IMR-90 (cell line): ENCODE data around the gene NEUROG1. TPM values are rescaled to one million over a fixed set of nuclear protein-coding genes. Genes with fewer than 3 reads are reported as not detected.
A peak's percentile ranks its signal among the peaks of the same experiment; 100 is the strongest.

Experiments
- ATAC-seq: fragments of 200-7000 bp; cut with Tn5 transposase; 2 replicates; pipeline ENCODE4 v1.9.1; 2020; ENCODE audit warnings: low read depth, mild to moderate bottlenecking, moderate library complexity
- BruUV-seq: library from RNA; stranded (reverse); fragments of 400-500 nt; replicated peaks from 2 replicates; lab custom pipeline; 2021; lab: Mats Ljungman, UMichigan
- CTCF ChIA-PET: fragments of 300-600 bp; formaldehyde crosslinking; extraction: SDS; loops from one replicate; lab custom pipeline; 2021; ENCODE audit warnings: antibody characterized with exemption; lab: Yijun Ruan, JAX
- POLR2A ChIA-PET: fragments of 300-600 bp; sonication (Branson Sonifier 250); formaldehyde crosslinking; loops from one replicate; lab custom pipeline; 2022; ENCODE audit warnings: antibody characterized with exemption; ENCODE audit not compliant: unreplicated experiment; lab: Charles Lee
- DNase-seq: peaks from one replicate; pipeline ENCODE4 v3.0.0; 2013
- H2AFZ ChIP-seq: replicated peaks from 2 replicates; pipeline ENCODE3; 2013; ENCODE audit warnings: low read length, mild to moderate bottlenecking; ENCODE audit not compliant: poor library complexity
- H2AK5ac ChIP-seq: 2 replicates; pipeline ENCODE4 v1.6.1; 2013; ENCODE audit warnings: low read depth, low read length, inconsistent platforms
- H2AK9ac ChIP-seq: replicated peaks from 2 replicates; pipeline ENCODE3; 2013; ENCODE audit warnings: mild to moderate bottlenecking, low read depth, low read length, moderate library complexity; ENCODE audit not compliant: poor library complexity
- H2BK120ac ChIP-seq: 2 replicates; pipeline ENCODE4 v1.6.1; 2013; ENCODE audit warnings: low read depth, low read length, inconsistent platforms
- H2BK15ac ChIP-seq: 3 replicates; pipeline ENCODE4 v1.6.1; 2013; ENCODE audit warnings: low read depth, low read length, inconsistent platforms
- H2BK20ac ChIP-seq: 2 replicates; pipeline ENCODE4 v1.6.1; 2013; ENCODE audit warnings: low read depth, mild to moderate bottlenecking, inconsistent platforms, low read length, moderate library complexity
- H2BK5ac ChIP-seq: 2 replicates; pipeline ENCODE4 v1.6.1; 2013; ENCODE audit warnings: mild to moderate bottlenecking, low read depth, low read length, inconsistent platforms; ENCODE audit not compliant: poor library complexity, severe bottlenecking
- H3K14ac ChIP-seq: replicated peaks from 2 replicates; pipeline ENCODE4 v1.6.1; 2013; ENCODE audit warnings: low read depth, low read length, inconsistent platforms
- H3K18ac ChIP-seq: 2 replicates; pipeline ENCODE4 v1.6.1; 2013; ENCODE audit warnings: low read depth, low read length, control low read depth
- H3K23ac ChIP-seq: 2 replicates; pipeline ENCODE4 v1.6.1; 2013; ENCODE audit warnings: low read depth, low read length, inconsistent platforms
- H3K27ac ChIP-seq: 2 replicates; pipeline ENCODE4 v1.5.1; 2013; ENCODE audit warnings: mild to moderate bottlenecking, control low read depth, low read length; ENCODE audit not compliant: insufficient read depth
- H3K27me3 ChIP-seq: 2 replicates; pipeline ENCODE4 v1.6.1; 2013; ENCODE audit warnings: low read length; ENCODE audit not compliant: control insufficient read depth, insufficient read depth
- H3K36me3 ChIP-seq: 2 replicates; pipeline ENCODE4 v1.6.1; 2013; ENCODE audit warnings: low read length, mixed read lengths; ENCODE audit not compliant: control insufficient read depth, insufficient read depth
- H3K4ac ChIP-seq: 2 replicates; pipeline ENCODE4 v1.6.1; 2013; ENCODE audit warnings: low read depth, low read length, inconsistent platforms
- H3K4me1 ChIP-seq: 2 replicates; pipeline ENCODE4 v1.6.1; 2013; ENCODE audit warnings: low read length, mixed read lengths; ENCODE audit not compliant: control insufficient read depth, insufficient read depth
- H3K4me2 ChIP-seq: 2 replicates; pipeline ENCODE4 v1.6.1; 2013; ENCODE audit warnings: low read depth, mild to moderate bottlenecking, control low read depth, low read length, moderate library complexity
- H3K4me3 ChIP-seq: 2 replicates; pipeline ENCODE4 v1.5.1; 2013; ENCODE audit warnings: low read depth, mild to moderate bottlenecking, control low read depth, low read length, moderate library complexity; ENCODE audit not compliant: insufficient read depth
- H3K56ac ChIP-seq: 2 replicates; pipeline ENCODE4 v1.6.1; 2013; ENCODE audit warnings: low read length, inconsistent platforms; ENCODE audit not compliant: insufficient read depth; ENCODE audit errors: extremely low read depth
- H3K79me1 ChIP-seq, 2 experiments: 2 replicates each; pipeline ENCODE4 v1.6.1; 2013; ENCODE audit warnings: low read length in 2 of 2, inconsistent platforms in 1 of 2, low read depth in 1 of 2
- H3K9ac ChIP-seq: 2 replicates; pipeline ENCODE4 v1.6.1; 2013; ENCODE audit warnings: low read depth, low read length, control low read depth
- H3K9me1 ChIP-seq: 2 replicates; pipeline ENCODE4 v1.6.1; 2013; ENCODE audit warnings: low read length, inconsistent platforms; ENCODE audit not compliant: insufficient read depth
- H3K9me3 ChIP-seq: 2 replicates; pipeline ENCODE4 v1.6.1; 2013; ENCODE audit warnings: low read length; ENCODE audit not compliant: control insufficient read depth, insufficient read depth
- H4K20me1 ChIP-seq: 2 replicates; pipeline ENCODE4 v1.6.1; 2013; ENCODE audit warnings: low read length, inconsistent platforms; ENCODE audit not compliant: insufficient read depth
- H4K5ac ChIP-seq: 2 replicates; pipeline ENCODE4 v1.6.1; 2013; ENCODE audit warnings: mild to moderate bottlenecking, low read depth, low read length, control low read depth
- H4K8ac ChIP-seq, 2 experiments: 2 replicates each; pipeline ENCODE4 v1.6.1; 2013; ENCODE audit warnings: low read depth in 2 of 2, low read length in 2 of 2, control low read depth in 1 of 2, inconsistent platforms in 1 of 2
- H4K91ac ChIP-seq: 2 replicates; pipeline ENCODE4 v1.6.1; 2013; ENCODE audit warnings: low read depth, low read length, inconsistent platforms; ENCODE audit not compliant: insufficient read depth
- BHLHE40 ChIP-seq: fragments of 150-350 bp; IDR thresholded peaks from 2 replicates; pipeline ENCODE4 v1.6.1; 2016; ENCODE audit warnings: mild to moderate bottlenecking, low read depth, low read length
- CEBPB ChIP-seq: IDR thresholded peaks from 2 replicates; pipeline ENCODE4 v1.6.1; 2012; ENCODE audit warnings: low read depth, low read length, improper control_type of control experiment
- CHD1 ChIP-seq: IDR thresholded peaks from 2 replicates; pipeline ENCODE4 v1.6.1; 2012; ENCODE audit warnings: low read depth, low read length, improper control_type of control experiment
- MXI1 ChIP-seq: IDR thresholded peaks from 2 replicates; pipeline ENCODE4 v1.6.1; 2012; ENCODE audit warnings: low read depth, mild to moderate bottlenecking, low read length, moderate library complexity, borderline replicate concordance
- NFE2L2 ChIP-seq: fragments of 150-350 bp; IDR thresholded peaks from 2 replicates; pipeline ENCODE4 v1.6.1; 2016; ENCODE audit warnings: low read depth, mild to moderate bottlenecking, low read length
- RAD21 ChIP-seq: IDR thresholded peaks from 2 replicates; pipeline ENCODE4 v1.6.1; 2012; ENCODE audit warnings: low read length, improper control_type of control experiment
- RCOR1 ChIP-seq: IDR thresholded peaks from 2 replicates; pipeline ENCODE4 v1.6.1; 2012; ENCODE audit warnings: mild to moderate bottlenecking, low read length, improper control_type of control experiment; ENCODE audit not compliant: insufficient replicate concordance
- WGBS, 2 experiments: methylation state at CpG; one replicate each; pipeline versions ENCODE4 v1.1.5 to v1.1.7; 2013; ENCODE audit warnings: missing lambda C conversion rate in 2 of 2; ENCODE audit not compliant: insufficient read length in 1 of 2; ENCODE audit errors: extremely low coverage in 2 of 2; 5-methylcytosine and 5-hydroxymethylcytosine counted together
- dilution Hi-C: fragments of 300-500 bp; cut with HindIII; formaldehyde crosslinking; loops from one replicate; pipeline ENCODE4 v1.14.3; 2018; ENCODE audit warnings: low sequenced_read_pairs; ENCODE audit not compliant: unreplicated experiment
- in situ Hi-C: fragments of 300-500 bp; cut with MboI; formaldehyde crosslinking; loops from 3 replicates; pipeline ENCODE4 v1.14.3; 2019; ENCODE audit warnings: low sequenced_read_pairs, inconsistent platforms, mixed read lengths
- intact Hi-C: fragments of 100-400 bp; cut with micrococcal nuclease; formaldehyde crosslinking; loops from 2 replicates; pipeline ENCODE4 v1.10.0; 2022
- polyA plus RNA-seq, 3 experiments: library from polyadenylated mRNA; depleted of rRNA; stranded (reverse); fragments of >200 nt; gene quantifications; 2 replicates each; pipeline ENCODE4 v1.2.3, GENCODE V29; 2012; ENCODE audit warnings: low replicate concordance in 1 of 3
- total RNA-seq: library from RNA; depleted of rRNA; stranded (reverse); fragments of >200 nt; gene quantifications from 2 replicates; pipeline ENCODE4 v1.2.3, GENCODE V29; 2012
- TF ChIP-seq, protein P1 (sequence below): fragments of 150-350 bp; IDR thresholded peaks from 2 replicates; pipeline ENCODE4 v1.6.1; 2017; ENCODE audit warnings: mild to moderate bottlenecking, antibody characterized with exemption, low read length, low read depth

Gene NEUROG1
- total and polyA plus RNA-seq, 2 of the 4 experiments (the other 2 are of a cell fraction), result not detected

GRCh38 chr5:135567661-135568060 lies 31.9 kb upstream of the NEUROG1 start:
- Histone ChIP-seq H2BK5ac (no peak overlapping the region), H3K23ac (no peak overlapping the region), H3K18ac (no peak overlapping the region), H4K20me1 (no peaks in the 10 kb centered on the region), H2AFZ (no peak overlapping the region), H4K8ac (no peak overlapping the region), H3K79me1 (no peaks in the 10 kb centered on the region), H3K4me1 (no peaks in the 10 kb centered on the region), H2AK5ac (no peak overlapping the region), H3K4ac (no peak overlapping the region), H2AK9ac (no peak overlapping the region), H3K9me1 (no peaks in the 10 kb centered on the region), H3K56ac (no peak overlapping the region), H2BK20ac (no peak overlapping the region), H3K4me3 (no peak overlapping the region), H2BK120ac (no peak overlapping the region), H3K27ac (no peak overlapping the region), H3K9me3 (no peaks in the 10 kb centered on the region), H3K9ac (no peak overlapping the region), H3K4me2 (no peak overlapping the region), H3K27me3 (peaks cover 22% of the 10 kb centered on the region), H4K91ac (no peak overlapping the region), H2BK15ac (no peak overlapping the region), H4K5ac (no peak overlapping the region), H3K14ac (no peak overlapping the region), H3K36me3 (no peaks in the 10 kb centered on the region)
- in situ Hi-C loops, result loop anchor here (10.0 to 25.0 kb wide), 2 partner anchors 267 to 645 kb away; partner anchors contain the start of gene SLC25A48
- ATAC-seq (peak; percentile 83), DNase-seq (peak; percentile 35)
- TF ChIP-seq MXI1 (no peak), CEBPB (no peak), NFE2L2 (no peak), BHLHE40 (no peak), CHD1 (no peak), RCOR1 (no peak), RAD21 (no peak)
- TF ChIP-seq, protein P1, sequence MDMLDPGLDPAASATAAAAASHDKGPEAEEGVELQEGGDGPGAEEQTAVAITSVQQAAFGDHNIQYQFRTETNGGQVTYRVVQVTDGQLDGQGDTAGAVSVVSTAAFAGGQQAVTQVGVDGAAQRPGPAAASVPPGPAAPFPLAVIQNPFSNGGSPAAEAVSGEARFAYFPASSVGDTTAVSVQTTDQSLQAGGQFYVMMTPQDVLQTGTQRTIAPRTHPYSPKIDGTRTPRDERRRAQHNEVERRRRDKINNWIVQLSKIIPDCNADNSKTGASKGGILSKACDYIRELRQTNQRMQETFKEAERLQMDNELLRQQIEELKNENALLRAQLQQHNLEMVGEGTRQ, result no peak
- dilution Hi-C loops, result loop anchor here (25.0 kb wide), 1 partner anchor 105 kb away; the partner anchor contains the start of gene TIFAB
- no TSS peak for BruUV-seq
- intact Hi-C loops, result loop anchor here (10.0 kb wide), 1 partner anchor 647 kb away; no protein-coding TSS in a partner anchor
- ChIA-PET POLR2A (no interaction called here), CTCF (interaction anchor here (0.5 to 5.4 kb wide), 4 partner anchors 14 to 262 kb away, joined by 3 to 56 read pairs (median 20); no protein-coding TSS in a partner anchor)
- WGBS, 2 experiments, result 0% methylated on average over 1 of the region's 4 CpGs; no CpG with 5 or more reads in 1 of the 2 experiments
